Measurements from ENCODE around the gene TAS2R9. TPM values are rescaled to one million over a fixed set of nuclear protein-coding genes. Genes with fewer than 3 reads are reported as not detected.

Gene TAS2R9
- total RNA-seq, 1 experiment from 2014 or later: not detected

Other genes with a start within 250 kb of the TAS2R9 start
- gene MAGOHB, start 196.6 kb downstream of the TAS2R9 start, total RNA-seq (2014; rRNA removed; shearing (Covaris generic)): 63.2 and 116 TPM in 2 replicates
- gene STYK1, start 136.1 kb downstream of the TAS2R9 start, total RNA-seq (2014; rRNA removed; shearing (Covaris generic)): 3.3 and 3.8 TPM in 2 replicates
- gene YBX3, start 86.8 kb downstream of the TAS2R9 start, total RNA-seq (2014; rRNA removed; shearing (Covaris generic)): 55.7 and 96.7 TPM in 2 replicates
- not detected in 2 replicates for gene TAS2R7, start 7.5 kb downstream of the TAS2R9 start, total RNA-seq (2014; rRNA removed; shearing (Covaris generic))
- gene TAS2R8, start 2.9 kb downstream of the TAS2R9 start, total RNA-seq (2014; rRNA removed; shearing (Covaris generic)): not detected in 2 replicates
- gene TAS2R10, start 16.2 kb upstream of the TAS2R9 start, total RNA-seq (2014; rRNA removed; shearing (Covaris generic)): 0.08 TPM in 1 of 2 replicates, not detected in the other
- gene PRR4, start 39.3 kb upstream of the TAS2R9 start, total RNA-seq (2014; rRNA removed; shearing (Covaris generic)): 0.87 and 3.6 TPM in 2 replicates
- gene PRH1, start 74.1 kb upstream of the TAS2R9 start, total RNA-seq (2014; rRNA removed; shearing (Covaris generic)): 7.4 and 9.9 TPM in 2 replicates
- gene TAS2R13, start 99.4 kb upstream of the TAS2R9 start, total RNA-seq (2014; rRNA removed; shearing (Covaris generic)): 0.08 and 0.17 TPM in 2 replicates
- not detected in 2 replicates for gene PRH2, start 119.1 kb upstream of the TAS2R9 start, total RNA-seq (2014; rRNA removed; shearing (Covaris generic))
- gene TAS2R14, start 129.1 kb upstream of the TAS2R9 start, total RNA-seq (2014; rRNA removed; shearing (Covaris generic)): 1.6 and 3.3 TPM in 2 replicates
- not detected in 2 replicates for gene TAS2R50, start 176.7 kb upstream of the TAS2R9 start, total RNA-seq (2014; rRNA removed; shearing (Covaris generic))
- gene TAS2R20, start 188.1 kb upstream of the TAS2R9 start, total RNA-seq (2014; rRNA removed; shearing (Covaris generic)): 0.62 TPM in 1 of 2 replicates, not detected in the other
- 0.21 TPM in 1 of 2 replicates, not detected in the other for gene TAS2R19, start 212.5 kb upstream of the TAS2R9 start, total RNA-seq (2014; rRNA removed; shearing (Covaris generic))
- 1.4 TPM in 1 of 2 replicates, not detected in the other for gene TAS2R31, start 221.2 kb upstream of the TAS2R9 start, total RNA-seq (2014; rRNA removed; shearing (Covaris generic))

Data from H4 (cell line).